GM23338 (cell line): Measurements from ENCODE around the gene C2orf49. TPM values are rescaled to one million over a fixed set of nuclear protein-coding genes. Genes with fewer than 3 reads are reported as not detected.

Experiments used
- ATAC-seq: fragments of 200-7000 bp; cut with Tn5 transposase; 3 replicates; pipeline ENCODE4 v1.9.1; 2020
- DNase-seq: peaks from one replicate; pipeline ENCODE4 v3.0.0-alpha.2; 2015; ENCODE audit warnings: low spot score
- H2AFZ ChIP-seq: fragments of 200-600 bp; sonication (generic); 2 replicates; pipeline ENCODE4 v1.8.0; 2016; ENCODE audit warnings: antibody characterized with exemption, mild to moderate bottlenecking, moderate library complexity
- H3F3A ChIP-seq: fragments of 200-600 bp; sonication (generic); replicated peaks from 2 replicates; pipeline ENCODE4 v1.8.0; 2017; ENCODE audit warnings: antibody characterized with exemption, mixed run types, low read depth
- H3K27ac ChIP-seq: fragments of 200-600 bp; sonication (generic); 2 replicates; pipeline ENCODE4 v1.6.1; 2016; ENCODE audit warnings: low read depth
- H3K27me3 ChIP-seq: fragments of 200-600 bp; sonication (generic); 2 replicates; pipeline ENCODE4 v1.8.0; 2016; ENCODE audit warnings: mild to moderate bottlenecking, mixed run types, moderate library complexity; ENCODE audit not compliant: insufficient read depth
- H3K36me3 ChIP-seq: fragments of 200-600 bp; sonication (generic); 2 replicates; pipeline ENCODE4 v1.8.0; 2016; ENCODE audit warnings: mild to moderate bottlenecking; ENCODE audit not compliant: insufficient read depth
- H3K4me1 ChIP-seq: fragments of 200-600 bp; sonication (generic); 2 replicates; pipeline ENCODE4 v1.8.0; 2016; ENCODE audit warnings: mild to moderate bottlenecking, moderate library complexity; ENCODE audit not compliant: insufficient read depth
- H3K4me2 ChIP-seq: fragments of 200-600 bp; sonication (generic); 2 replicates; pipeline ENCODE4 v1.7.1; 2017; ENCODE audit warnings: mixed run types
- H3K4me3 ChIP-seq: fragments of 200-600 bp; sonication (generic); 2 replicates; pipeline ENCODE4 v1.6.1; 2016; ENCODE audit warnings: mixed run types
- H3K79me2 ChIP-seq: fragments of 200-600 bp; sonication (generic); replicated peaks from 2 replicates; pipeline ENCODE4 v1.8.0; 2017; ENCODE audit warnings: mild to moderate bottlenecking; ENCODE audit not compliant: insufficient read depth
- H3K9me2 ChIP-seq: fragments of 200-600 bp; sonication (generic); 2 replicates; pipeline ENCODE4 v1.8.0; 2017; ENCODE audit not compliant: insufficient read depth
- H4K20me1 ChIP-seq: fragments of 200-600 bp; sonication (generic); replicated peaks from 2 replicates; pipeline ENCODE4 v1.8.0; 2017; ENCODE audit warnings: mild to moderate bottlenecking; ENCODE audit not compliant: insufficient read depth
- H3K27ac Mint-ChIP-seq: 2 replicates; pipeline ENCODE4 v1.8.0; 2020; ENCODE audit warnings: inconsistent platforms, mild to moderate bottlenecking, moderate library complexity, mixed read lengths
- H3K27me3 Mint-ChIP-seq: 3 replicates; pipeline ENCODE4 v1.8.0; 2022; ENCODE audit warnings: low read depth, mild to moderate bottlenecking, moderate library complexity, mixed read lengths, inconsistent platforms; ENCODE audit not compliant: insufficient read depth, poor library complexity
- H3K36me3 Mint-ChIP-seq: 3 replicates; pipeline ENCODE4 v1.8.0; 2021; ENCODE audit warnings: low read depth, mild to moderate bottlenecking, inconsistent platforms, moderate library complexity, mixed read lengths
- H3K4me1 Mint-ChIP-seq: 3 replicates; pipeline ENCODE4 v1.8.0; 2020; ENCODE audit warnings: mild to moderate bottlenecking, inconsistent platforms, mixed read lengths
- H3K4me3 Mint-ChIP-seq: 3 replicates; pipeline ENCODE4 v1.8.0; 2021; ENCODE audit warnings: moderate library complexity, mild to moderate bottlenecking, inconsistent platforms, mixed read lengths
- H3K9me3 Mint-ChIP-seq: 3 replicates; pipeline ENCODE4 v1.8.0; 2020; ENCODE audit warnings: moderate library complexity, mild to moderate bottlenecking, inconsistent platforms, mixed read lengths
- CREB1 ChIP-seq: fragments of 250-450 bp; sonication (Bioruptor Pico); IDR thresholded peaks from 2 replicates; pipeline ENCODE4 v1.5.0; 2020; ENCODE audit warnings: low read depth, mild to moderate bottlenecking, moderate library complexity
- EZH2 ChIP-seq: fragments of 200-600 bp; sonication (generic); IDR thresholded peaks from one replicate; pipeline ENCODE4 v1.8.0; 2017; ENCODE audit warnings: antibody characterized with exemption, mild to moderate bottlenecking, low read depth; ENCODE audit not compliant: unreplicated experiment
- JUNB ChIP-seq: IDR thresholded peaks from one replicate; pipeline ENCODE4 v1.6.1; 2016; ENCODE audit warnings: antibody characterized with exemption; ENCODE audit not compliant: unreplicated experiment
- polyA plus RNA-seq: library from polyadenylated mRNA; unstranded; fragments of >200 nt; fragmentation: Nextera tagmentation; extraction: Ambion mirVana; gene quantifications from 2 replicates; pipeline ENCODE4 v1.2.1, GENCODE V29; 2016
- total RNA-seq: library from RNA; depleted of rRNA; stranded (reverse); fragments of >200 nt; shearing (Covaris generic); gene quantifications from 2 replicates; pipeline ENCODE4 v1.2.3, GENCODE V29; 2014
- TF ChIP-seq, protein P1 (sequence below): IDR thresholded peaks from one replicate; pipeline ENCODE4 v1.6.1; 2018; ENCODE audit warnings: antibody characterized with exemption; ENCODE audit not compliant: unreplicated experiment
- TF ChIP-seq, protein P2 (sequence below), 2 experiments: fragments of 200-600 bp in 1 of 2; sonication (generic) in 1 of 2; conservative IDR thresholded peaks; 2 replicates each; pipeline versions ENCODE4 v1.5.1 to v1.6.1; 2016 to 2017; ENCODE audit warnings: antibody characterized with exemption in 2 of 2, low read depth in 2 of 2, mild to moderate bottlenecking in 2 of 2, moderate library complexity in 1 of 2
- TF ChIP-seq, protein P3 (sequence below): fragments of 250-450 bp; sonication (Bioruptor Pico); IDR thresholded peaks from 2 replicates; pipeline ENCODE4 v1.5.0; 2020; ENCODE audit warnings: mild to moderate bottlenecking, moderate library complexity

The C2orf49 gene
- total and polyA plus RNA-seq, 2 experiments from 2014 or later: 19.6 to 33.8 TPM

DNA sequence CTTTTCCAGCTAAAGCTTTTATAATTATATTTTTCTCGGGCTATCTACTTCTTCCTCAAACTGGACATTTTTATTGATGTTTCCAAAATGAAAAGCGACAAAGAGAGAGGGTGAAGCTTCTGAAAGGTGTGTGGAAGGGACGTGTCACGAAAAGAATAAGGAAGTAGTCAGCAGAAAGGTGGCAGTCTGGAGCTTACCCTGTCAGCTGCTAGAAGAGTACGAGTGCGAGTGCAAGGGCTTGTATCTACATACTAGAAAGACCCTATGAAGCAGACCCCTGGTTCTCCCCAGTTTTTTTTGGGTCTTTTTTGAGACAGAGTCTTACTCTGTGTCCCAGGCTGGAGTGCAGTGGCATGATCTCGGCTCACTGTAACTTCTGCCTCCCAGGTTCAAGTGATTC is 46.9 kb downstream of the C2orf49 start:
- no peak overlapping the region for H3K27ac Mint-ChIP-seq
- no peaks in the 10 kb centered on the region for H3K9me2 ChIP-seq
- H3K36me3 ChIP-seq: no peaks in the 10 kb centered on the region
- H2AFZ ChIP-seq: no peak overlapping the region
- H3K27me3 ChIP-seq: no peaks in the 10 kb centered on the region
- no peak overlapping the region for H3K27ac ChIP-seq
- no peaks in the 10 kb centered on the region for H3F3A ChIP-seq
- H3K36me3 Mint-ChIP-seq: peaks cover 31% of the 10 kb centered on the region
- H3K4me2 ChIP-seq: no peak overlapping the region
- H3K4me3 ChIP-seq: no peak overlapping the region
- ATAC-seq (no peak), DNase-seq (no peak)
- no peaks in the 10 kb centered on the region for H3K27me3 Mint-ChIP-seq
- H3K4me3 Mint-ChIP-seq: no peak overlapping the region
- TF ChIP-seq CREB1 (no peak), EZH2 (no peak), JUNB (no peak)
- TF ChIP-seq, protein P1, sequence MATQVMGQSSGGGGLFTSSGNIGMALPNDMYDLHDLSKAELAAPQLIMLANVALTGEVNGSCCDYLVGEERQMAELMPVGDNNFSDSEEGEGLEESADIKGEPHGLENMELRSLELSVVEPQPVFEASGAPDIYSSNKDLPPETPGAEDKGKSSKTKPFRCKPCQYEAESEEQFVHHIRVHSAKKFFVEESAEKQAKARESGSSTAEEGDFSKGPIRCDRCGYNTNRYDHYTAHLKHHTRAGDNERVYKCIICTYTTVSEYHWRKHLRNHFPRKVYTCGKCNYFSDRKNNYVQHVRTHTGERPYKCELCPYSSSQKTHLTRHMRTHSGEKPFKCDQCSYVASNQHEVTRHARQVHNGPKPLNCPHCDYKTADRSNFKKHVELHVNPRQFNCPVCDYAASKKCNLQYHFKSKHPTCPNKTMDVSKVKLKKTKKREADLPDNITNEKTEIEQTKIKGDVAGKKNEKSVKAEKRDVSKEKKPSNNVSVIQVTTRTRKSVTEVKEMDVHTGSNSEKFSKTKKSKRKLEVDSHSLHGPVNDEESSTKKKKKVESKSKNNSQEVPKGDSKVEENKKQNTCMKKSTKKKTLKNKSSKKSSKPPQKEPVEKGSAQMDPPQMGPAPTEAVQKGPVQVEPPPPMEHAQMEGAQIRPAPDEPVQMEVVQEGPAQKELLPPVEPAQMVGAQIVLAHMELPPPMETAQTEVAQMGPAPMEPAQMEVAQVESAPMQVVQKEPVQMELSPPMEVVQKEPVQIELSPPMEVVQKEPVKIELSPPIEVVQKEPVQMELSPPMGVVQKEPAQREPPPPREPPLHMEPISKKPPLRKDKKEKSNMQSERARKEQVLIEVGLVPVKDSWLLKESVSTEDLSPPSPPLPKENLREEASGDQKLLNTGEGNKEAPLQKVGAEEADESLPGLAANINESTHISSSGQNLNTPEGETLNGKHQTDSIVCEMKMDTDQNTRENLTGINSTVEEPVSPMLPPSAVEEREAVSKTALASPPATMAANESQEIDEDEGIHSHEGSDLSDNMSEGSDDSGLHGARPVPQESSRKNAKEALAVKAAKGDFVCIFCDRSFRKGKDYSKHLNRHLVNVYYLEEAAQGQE: no peak
- TF ChIP-seq, protein P2, sequence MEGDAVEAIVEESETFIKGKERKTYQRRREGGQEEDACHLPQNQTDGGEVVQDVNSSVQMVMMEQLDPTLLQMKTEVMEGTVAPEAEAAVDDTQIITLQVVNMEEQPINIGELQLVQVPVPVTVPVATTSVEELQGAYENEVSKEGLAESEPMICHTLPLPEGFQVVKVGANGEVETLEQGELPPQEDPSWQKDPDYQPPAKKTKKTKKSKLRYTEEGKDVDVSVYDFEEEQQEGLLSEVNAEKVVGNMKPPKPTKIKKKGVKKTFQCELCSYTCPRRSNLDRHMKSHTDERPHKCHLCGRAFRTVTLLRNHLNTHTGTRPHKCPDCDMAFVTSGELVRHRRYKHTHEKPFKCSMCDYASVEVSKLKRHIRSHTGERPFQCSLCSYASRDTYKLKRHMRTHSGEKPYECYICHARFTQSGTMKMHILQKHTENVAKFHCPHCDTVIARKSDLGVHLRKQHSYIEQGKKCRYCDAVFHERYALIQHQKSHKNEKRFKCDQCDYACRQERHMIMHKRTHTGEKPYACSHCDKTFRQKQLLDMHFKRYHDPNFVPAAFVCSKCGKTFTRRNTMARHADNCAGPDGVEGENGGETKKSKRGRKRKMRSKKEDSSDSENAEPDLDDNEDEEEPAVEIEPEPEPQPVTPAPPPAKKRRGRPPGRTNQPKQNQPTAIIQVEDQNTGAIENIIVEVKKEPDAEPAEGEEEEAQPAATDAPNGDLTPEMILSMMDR (conservative IDR thresholded peaks at IDR 0.05; ENCODE audit: low read depth in 2 of 2): peak in 1 of 2 experiments; percentile 28; a peak in 1 of 4 replicates
- TF ChIP-seq, protein P3, sequence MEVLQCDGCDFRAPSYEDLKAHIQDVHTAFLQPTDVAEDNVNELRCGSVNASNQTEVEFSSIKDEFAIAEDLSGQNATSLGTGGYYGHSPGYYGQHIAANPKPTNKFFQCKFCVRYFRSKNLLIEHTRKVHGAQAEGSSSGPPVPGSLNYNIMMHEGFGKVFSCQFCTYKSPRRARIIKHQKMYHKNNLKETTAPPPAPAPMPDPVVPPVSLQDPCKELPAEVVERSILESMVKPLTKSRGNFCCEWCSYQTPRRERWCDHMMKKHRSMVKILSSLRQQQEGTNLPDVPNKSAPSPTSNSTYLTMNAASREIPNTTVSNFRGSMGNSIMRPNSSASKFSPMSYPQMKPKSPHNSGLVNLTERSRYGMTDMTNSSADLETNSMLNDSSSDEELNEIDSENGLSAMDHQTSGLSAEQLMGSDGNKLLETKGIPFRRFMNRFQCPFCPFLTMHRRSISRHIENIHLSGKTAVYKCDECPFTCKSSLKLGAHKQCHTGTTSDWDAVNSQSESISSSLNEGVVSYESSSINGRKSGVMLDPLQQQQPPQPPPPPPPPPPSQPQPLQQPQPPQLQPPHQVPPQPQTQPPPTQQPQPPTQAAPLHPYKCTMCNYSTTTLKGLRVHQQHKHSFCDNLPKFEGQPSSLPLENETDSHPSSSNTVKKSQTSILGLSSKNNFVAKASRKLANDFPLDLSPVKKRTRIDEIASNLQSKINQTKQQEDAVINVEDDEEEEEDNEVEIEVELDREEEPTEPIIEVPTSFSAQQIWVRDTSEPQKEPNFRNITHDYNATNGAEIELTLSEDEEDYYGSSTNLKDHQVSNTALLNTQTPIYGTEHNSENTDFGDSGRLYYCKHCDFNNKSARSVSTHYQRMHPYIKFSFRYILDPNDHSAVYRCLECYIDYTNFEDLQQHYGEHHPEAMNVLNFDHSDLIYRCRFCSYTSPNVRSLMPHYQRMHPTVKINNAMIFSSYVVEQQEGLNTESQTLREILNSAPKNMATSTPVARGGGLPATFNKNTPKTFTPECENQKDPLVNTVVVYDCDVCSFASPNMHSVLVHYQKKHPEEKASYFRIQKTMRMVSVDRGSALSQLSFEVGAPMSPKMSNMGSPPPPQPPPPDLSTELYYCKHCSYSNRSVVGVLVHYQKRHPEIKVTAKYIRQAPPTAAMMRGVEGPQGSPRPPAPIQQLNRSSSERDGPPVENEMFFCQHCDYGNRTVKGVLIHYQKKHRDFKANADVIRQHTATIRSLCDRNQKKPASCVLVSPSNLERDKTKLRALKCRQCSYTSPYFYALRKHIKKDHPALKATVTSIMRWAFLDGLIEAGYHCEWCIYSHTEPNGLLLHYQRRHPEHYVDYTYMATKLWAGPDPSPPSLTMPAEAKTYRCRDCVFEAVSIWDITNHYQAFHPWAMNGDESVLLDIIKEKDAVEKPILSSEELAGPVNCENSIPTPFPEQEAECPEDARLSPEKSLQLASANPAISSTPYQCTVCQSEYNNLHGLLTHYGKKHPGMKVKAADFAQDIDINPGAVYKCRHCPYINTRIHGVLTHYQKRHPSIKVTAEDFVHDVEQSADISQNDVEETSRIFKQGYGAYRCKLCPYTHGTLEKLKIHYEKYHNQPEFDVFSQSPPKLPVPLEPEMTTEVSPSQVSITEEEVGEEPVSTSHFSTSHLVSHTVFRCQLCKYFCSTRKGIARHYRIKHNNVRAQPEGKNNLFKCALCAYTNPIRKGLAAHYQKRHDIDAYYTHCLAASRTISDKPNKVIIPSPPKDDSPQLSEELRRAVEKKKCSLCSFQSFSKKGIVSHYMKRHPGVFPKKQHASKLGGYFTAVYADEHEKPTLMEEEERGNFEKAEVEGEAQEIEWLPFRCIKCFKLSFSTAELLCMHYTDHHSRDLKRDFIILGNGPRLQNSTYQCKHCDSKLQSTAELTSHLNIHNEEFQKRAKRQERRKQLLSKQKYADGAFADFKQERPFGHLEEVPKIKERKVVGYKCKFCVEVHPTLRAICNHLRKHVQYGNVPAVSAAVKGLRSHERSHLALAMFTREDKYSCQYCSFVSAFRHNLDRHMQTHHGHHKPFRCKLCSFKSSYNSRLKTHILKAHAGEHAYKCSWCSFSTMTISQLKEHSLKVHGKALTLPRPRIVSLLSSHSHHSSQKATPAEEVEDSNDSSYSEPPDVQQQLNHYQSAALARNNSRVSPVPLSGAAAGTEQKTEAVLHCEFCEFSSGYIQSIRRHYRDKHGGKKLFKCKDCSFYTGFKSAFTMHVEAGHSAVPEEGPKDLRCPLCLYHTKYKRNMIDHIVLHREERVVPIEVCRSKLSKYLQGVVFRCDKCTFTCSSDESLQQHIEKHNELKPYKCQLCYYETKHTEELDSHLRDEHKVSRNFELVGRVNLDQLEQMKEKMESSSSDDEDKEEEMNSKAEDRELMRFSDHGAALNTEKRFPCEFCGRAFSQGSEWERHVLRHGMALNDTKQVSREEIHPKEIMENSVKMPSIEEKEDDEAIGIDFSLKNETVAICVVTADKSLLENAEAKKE (CRISPR knock-in tag): no peak
- no peaks in the 10 kb centered on the region for H3K4me1 Mint-ChIP-seq
- no peaks in the 10 kb centered on the region for H3K9me3 Mint-ChIP-seq
- peaks cover 26% of the 10 kb centered on the region for H3K79me2 ChIP-seq
- H4K20me1 ChIP-seq: peaks cover 5% of the 10 kb centered on the region; the same call in 1 of the 2 replicates
- H3K4me1 ChIP-seq: no peaks in the 10 kb centered on the region
